ENCODE measurements around the gene SLC24A3.

SLC24A3 gene

GRCh38 chr20:19433371-19434350 lies 221.2 kb downstream of the SLC24A3 start:
- DNase-seq, result no peak

- no peak for DNase-seq
Observed at GRCh38 chr20:19435316-19435715, 222.9 kb downstream of the SLC24A3 start.

- DNase-seq, result no peak
Observed at GRCh38 chr20:19435821-19436220, 223.4 kb downstream of the SLC24A3 start.

- DNase-seq, result no peak
Observed at GRCh38 chr20:19438488-19438887, 226.0 kb downstream of the SLC24A3 start.

- peak; percentile 1 for DNase-seq
Observed at GRCh38 chr20:19440660-19441527, 228.5 kb downstream of the SLC24A3 start.

- DNase-seq, result no peak
Observed at GRCh38 chr20:19446246-19446645, 233.8 kb downstream of the SLC24A3 start.

- DNase-seq, result no peak
Observed at GRCh38 chr20:19448632-19449031, 236.2 kb downstream of the SLC24A3 start.

- no peak for DNase-seq
Observed at GRCh38 chr20:19449051-19449450, 236.6 kb downstream of the SLC24A3 start.

- no peak for DNase-seq
Observed at GRCh38 chr20:19451231-19451922, 238.9 kb downstream of the SLC24A3 start.

GRCh38 chr20:19451923-19452295 lies 239.5 kb downstream of the SLC24A3 start:
- no peak for DNase-seq

- no peak for DNase-seq
Observed at GRCh38 chr20:19453410-19453809, 241.0 kb downstream of the SLC24A3 start.

GRCh38 chr20:19453862-19454261 lies 241.4 kb downstream of the SLC24A3 start:
- no peak for DNase-seq

GRCh38 chr20:19456595-19457395 lies 244.4 kb downstream of the SLC24A3 start:
- DNase-seq, result no peak

- no peak for DNase-seq
Observed at GRCh38 chr20:19457611-19458010, 245.2 kb downstream of the SLC24A3 start.

- no peak for DNase-seq
Observed at GRCh38 chr20:19460386-19460785, 247.9 kb downstream of the SLC24A3 start.

GRCh38 chr20:19462491-19462890 lies 250.0 kb downstream of the SLC24A3 start:
- no peak for DNase-seq

GRCh38 chr20:19463597-19463996 lies 251.2 kb downstream of the SLC24A3 start:
- no peak for DNase-seq

- DNase-seq, result no peak
Observed at GRCh38 chr20:19465536-19465935, 253.1 kb downstream of the SLC24A3 start.

GRCh38 chr20:19466206-19466928 lies 253.9 kb downstream of the SLC24A3 start:
- DNase-seq, result no peak

- no peak for DNase-seq
Observed at GRCh38 chr20:19473216-19473921, 260.9 kb downstream of the SLC24A3 start.

- no peak for DNase-seq
Observed at GRCh38 chr20:19473922-19474286, 261.5 kb downstream of the SLC24A3 start.
